HG03439 (cell line): Measurements from ENCODE around the gene YWHAE.
"Not testable (repeated sequence)": the region's sequence is repeated elsewhere in the genome, so short reads cannot be mapped to it uniquely, and the experiment has no call there.

Experiments used
- ATAC-seq: cut with Tn5 transposase; IDR thresholded peaks from one replicate; pipeline ENCODE4 v1.9.1; 2021; ENCODE audit warnings: mild to moderate bottlenecking, moderate library complexity; ENCODE audit not compliant: unreplicated experiment

YWHAE gene

GRCh38 chr17:1375615-1376014, 24.4 kb downstream of the YWHAE start:
- ATAC-seq = no peak

DNA sequence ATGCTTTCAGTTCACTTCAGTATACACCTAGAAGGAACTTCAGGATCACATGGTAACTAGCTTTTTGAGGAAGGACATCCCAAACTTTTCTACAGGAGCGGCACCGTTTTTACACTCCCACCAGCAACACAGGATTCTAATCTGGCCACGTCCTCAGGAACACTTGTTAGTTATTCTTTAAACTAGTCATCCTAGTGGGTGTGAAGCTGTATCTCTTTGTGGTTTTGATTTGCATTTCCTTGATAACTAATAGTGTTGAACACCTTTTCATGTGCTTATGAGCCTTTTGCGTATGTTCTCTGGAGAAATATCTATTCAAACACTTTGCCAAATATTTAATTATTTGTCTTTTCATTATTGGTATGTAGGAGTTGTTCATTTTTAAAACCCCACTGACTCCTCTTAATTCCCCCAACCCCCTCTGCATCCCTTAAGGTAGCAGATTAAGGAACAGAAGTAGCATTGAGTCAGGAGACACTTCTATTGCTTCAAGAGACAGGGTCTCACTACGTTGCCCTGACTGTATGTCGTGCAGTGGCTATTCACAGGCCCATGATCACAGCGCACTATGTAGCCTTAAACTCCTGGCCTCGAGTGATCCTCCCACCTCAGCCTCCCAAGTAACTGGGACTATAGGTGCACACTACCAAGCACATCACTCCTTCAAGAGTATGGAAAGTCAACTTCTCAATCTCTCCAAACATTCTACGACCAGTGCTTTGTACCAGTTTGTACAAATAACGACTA, 25.4 kb downstream of the YWHAE start:
- ATAC-seq = no peak

DNA sequence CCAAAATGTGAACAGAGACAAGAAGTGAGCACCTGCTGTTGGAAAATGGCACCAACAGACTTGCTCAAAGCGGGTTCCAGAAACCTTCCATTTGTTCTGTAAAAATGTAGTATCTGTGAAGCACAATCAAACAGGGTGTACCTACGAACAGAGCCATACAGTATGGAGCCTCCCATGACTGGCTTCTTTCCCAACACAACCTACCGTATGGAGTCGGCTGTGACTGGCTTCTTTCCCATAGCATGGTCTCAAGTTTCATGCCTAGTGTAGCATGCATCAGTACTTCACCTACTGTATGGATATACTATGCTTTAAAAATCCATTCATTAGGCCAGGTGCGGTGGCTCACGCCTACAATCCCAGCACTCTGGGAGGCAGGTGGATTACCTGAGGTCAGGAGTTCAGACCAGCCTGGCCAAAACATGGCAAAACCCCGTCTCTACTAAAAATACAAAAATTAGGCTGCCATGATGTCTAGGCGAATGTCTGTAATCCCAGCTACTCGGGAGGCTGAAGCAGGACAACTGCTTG, 26.2 kb downstream of the YWHAE start:
- no peak for ATAC-seq

- no peak for ATAC-seq
These were observed 27.4 kb downstream of the YWHAE start for GRCh38 chr17:1372618-1373017.

- no peak for ATAC-seq
These were observed 28.0 kb downstream of the YWHAE start for GRCh38 chr17:1371893-1372590.

GRCh38 chr17:1368588-1368987, 31.4 kb downstream of the YWHAE start:
- no peak for ATAC-seq

GRCh38 chr17:1367351-1367745, 32.7 kb downstream of the YWHAE start:
- no peak for ATAC-seq

DNA sequence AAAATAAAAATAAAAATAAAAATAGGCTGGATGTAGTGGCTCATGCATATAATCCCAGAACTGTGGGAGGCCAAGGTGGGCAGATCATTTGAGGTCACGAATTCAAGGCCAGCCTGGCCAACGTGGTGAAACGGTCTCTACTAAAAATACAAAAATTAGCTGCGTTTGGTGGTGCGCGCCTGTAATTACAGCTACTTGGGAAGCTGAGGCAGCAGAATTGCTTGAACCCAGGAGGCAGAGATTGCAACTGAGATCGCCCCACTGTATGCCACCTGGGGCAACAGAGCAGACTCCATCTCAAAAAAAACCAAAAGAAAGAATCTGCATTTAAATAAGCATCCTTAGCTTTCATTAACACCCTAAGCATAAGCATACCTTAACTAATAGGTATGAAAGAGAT, 33.8 kb downstream of the YWHAE start:
- no peak for ATAC-seq

DNA sequence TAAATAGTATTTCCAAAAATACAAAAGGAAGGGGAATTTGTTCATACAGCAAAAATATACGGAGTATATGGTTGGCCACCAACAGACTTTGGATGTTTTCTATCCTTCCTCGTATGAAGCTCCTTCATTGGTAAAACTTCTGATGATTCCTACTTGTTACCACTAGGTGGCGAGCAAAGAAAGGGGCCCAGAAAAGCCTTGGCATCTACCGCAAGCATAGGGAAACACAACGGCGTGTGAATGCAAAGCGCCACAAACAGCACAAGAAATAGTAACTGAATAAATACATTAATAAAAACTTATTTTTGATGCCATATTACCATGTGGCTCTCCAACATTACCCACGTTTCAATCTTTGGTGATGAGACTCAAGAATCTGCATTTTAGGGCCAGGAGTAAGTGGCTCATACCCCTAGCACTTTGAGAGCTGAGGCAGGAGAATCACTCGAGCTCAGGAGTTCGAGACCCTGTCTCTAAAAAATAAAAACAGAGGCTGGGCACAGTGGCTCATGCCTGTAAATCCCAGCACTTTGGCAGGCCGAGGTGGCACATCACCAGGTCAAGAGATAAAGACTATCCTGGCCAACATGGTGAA, 34.5 kb downstream of the YWHAE start:
- no peak for ATAC-seq

GRCh38 chr17:1362964-1363363, 37.1 kb downstream of the YWHAE start:
- ATAC-seq = no peak

DNA sequence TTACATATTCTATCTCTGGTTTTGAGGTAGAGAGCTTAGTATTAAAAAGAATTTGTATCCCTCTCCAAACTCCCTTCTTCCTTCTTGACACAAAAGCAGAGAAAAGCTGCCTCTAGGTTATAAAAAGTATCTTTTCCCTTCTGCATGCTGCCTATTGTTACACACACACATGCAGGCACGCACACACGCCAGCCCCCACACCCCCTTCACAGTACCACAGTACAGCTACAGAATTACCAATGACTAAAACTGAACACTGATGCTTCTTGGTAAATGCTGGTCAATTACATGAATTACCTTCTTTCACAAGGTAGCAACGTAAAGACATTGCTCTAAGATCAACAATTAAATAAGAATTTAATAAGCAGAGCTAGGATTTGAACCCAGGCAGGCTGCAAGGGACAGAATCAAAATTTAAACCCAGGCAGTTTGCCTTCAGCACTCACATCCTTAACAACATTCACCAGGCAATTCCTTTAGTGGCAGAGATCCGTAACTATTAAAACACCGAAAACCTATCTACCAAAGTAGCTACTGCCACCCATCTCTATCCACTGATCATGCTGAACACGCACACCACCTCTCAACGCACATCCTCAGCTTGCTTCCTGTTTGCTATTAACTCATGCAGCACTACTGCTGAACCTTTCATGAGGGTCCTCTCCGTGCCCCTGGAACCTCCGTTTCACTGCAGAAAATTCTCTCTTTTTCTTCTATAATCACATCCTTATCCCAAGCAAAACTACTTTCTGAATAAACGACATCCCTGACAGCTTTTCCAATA, 37.8 kb downstream of the YWHAE start:
- ATAC-seq = no peak

DNA sequence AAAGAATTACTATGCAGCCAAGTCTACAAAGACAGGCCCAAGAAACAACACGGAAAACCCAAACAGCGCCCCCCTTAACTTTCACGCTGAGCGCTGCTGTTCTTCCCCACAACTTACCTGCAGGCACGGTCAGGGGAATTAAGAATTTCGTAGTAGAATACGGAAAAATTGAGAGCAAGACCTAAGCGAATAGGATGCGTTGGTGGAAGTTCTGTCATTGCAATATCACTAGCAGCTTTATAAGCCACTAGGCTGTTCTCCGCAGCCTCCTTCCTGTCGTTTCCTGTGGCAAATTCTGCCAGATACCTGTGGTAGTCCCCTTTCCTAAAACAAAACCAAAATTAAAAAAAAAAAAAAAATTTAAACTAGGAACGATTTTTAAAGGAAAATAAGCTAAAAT, 39.0 kb downstream of the YWHAE start:
- no peak for ATAC-seq

GRCh38 chr17:1360315-1360714, 39.7 kb downstream of the YWHAE start:
- not testable (repeated sequence) for ATAC-seq

GRCh38 chr17:1354030-1354429, 46.0 kb downstream of the YWHAE start:
- ATAC-seq = no peak

- not testable (repeated sequence) for ATAC-seq
These were observed 47.5 kb downstream of the YWHAE start for GRCh38 chr17:1352530-1352929.

DNA sequence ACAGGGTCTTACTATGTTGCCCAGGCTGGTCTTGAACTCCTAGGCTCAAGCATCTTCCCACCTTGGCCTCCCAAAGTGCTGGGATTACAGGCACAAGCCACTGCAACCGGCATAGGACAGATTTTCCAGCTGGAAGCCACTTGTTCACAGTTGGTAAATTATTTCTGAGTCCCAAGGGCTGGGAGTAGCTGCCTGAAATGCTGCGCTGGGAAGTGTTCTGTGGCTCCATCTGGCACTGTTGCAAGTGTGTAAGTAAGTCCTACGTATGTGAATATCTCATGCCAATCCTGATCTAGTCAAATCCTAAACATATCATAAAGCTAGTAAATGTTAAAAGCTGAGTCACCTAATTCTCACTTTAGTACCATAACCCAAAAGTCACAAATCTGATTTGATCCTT, 48.1 kb downstream of the YWHAE start:
- ATAC-seq = no peak

GRCh38 chr17:1351275-1351674, 48.7 kb downstream of the YWHAE start:
- no peak for ATAC-seq

GRCh38 chr17:1347589-1348323, 52.3 kb downstream of the YWHAE start:
- ATAC-seq = no peak

GRCh38 chr17:1344521-1344920, 55.5 kb downstream of the YWHAE start:
- no peak for ATAC-seq

DNA sequence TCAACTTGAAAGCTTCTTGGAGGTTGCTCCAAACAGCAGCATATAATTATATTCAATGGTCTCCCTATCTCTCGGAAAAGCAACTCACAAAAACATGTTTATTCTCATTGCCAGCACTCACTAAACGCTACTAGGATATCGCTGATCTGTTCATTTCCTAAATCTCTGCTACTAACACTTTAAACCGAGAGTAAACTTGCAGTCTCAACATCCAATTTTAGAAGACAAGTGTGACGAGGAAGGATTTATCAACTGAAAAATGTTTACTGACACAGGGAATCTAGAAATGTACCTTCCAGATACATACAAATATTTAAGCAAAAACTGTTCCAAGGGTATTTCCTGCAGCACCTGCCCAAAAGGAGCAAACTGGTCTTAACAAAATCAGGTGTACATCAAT, 56.5 kb downstream of the YWHAE start:
- no peak for ATAC-seq
